OCI-LY1 (cell line): ENCODE results near the gene MTCP1.

Source experiments
- H2AFZ ChIP-seq: fragments of 200-600 bp; sonication (generic), shearing (Covaris generic); 2 replicates; pipeline ENCODE4 v1.6.0; 2014; ENCODE audit warnings: antibody characterized with exemption, mild to moderate bottlenecking, low read length
- H3F3A ChIP-seq: fragments of 200-600 bp; sonication (generic), shearing (Covaris generic); 2 replicates; pipeline ENCODE4 v1.6.0; 2014; ENCODE audit warnings: mild to moderate bottlenecking, antibody characterized with exemption, low read length, moderate library complexity; ENCODE audit not compliant: insufficient read depth
- H3K27ac ChIP-seq: fragments of 200-600 bp; sonication (generic); 2 replicates; pipeline ENCODE4 v1.5.1; 2014; ENCODE audit warnings: low read length, mixed run types, mild to moderate bottlenecking, low read depth; ENCODE audit not compliant: poor library complexity, severe bottlenecking
- H3K27me3 ChIP-seq: fragments of 200-600 bp; sonication (generic); 2 replicates; pipeline ENCODE4 v1.6.0; 2014; ENCODE audit warnings: antibody characterized with exemption, mild to moderate bottlenecking, low read length, moderate library complexity; ENCODE audit not compliant: insufficient read depth
- H3K36me3 ChIP-seq: fragments of 200-600 bp; sonication (generic); 2 replicates; pipeline ENCODE4 v1.6.1; 2014; ENCODE audit warnings: mild to moderate bottlenecking, antibody characterized with exemption, low read length, moderate library complexity, mixed read lengths; ENCODE audit not compliant: insufficient read depth
- H3K4me1 ChIP-seq: fragments of 200-600 bp; sonication (generic); 2 replicates; pipeline ENCODE4 v1.5.1; 2014; ENCODE audit warnings: mild to moderate bottlenecking, low read length, moderate library complexity; ENCODE audit not compliant: insufficient read depth, severe bottlenecking
- H3K4me2 ChIP-seq: fragments of 200-600 bp; sonication (generic), shearing (Covaris generic); 2 replicates; pipeline ENCODE4 v1.6.1; 2014; ENCODE audit warnings: low read length
- H3K4me3 ChIP-seq: fragments of 200-600 bp; sonication (generic); 2 replicates; pipeline ENCODE4 v1.5.1; 2014; ENCODE audit warnings: low read length, low read depth, mild to moderate bottlenecking, mixed read lengths; ENCODE audit not compliant: poor library complexity, severe bottlenecking
- H3K79me2 ChIP-seq: fragments of 200-600 bp; shearing (Covaris generic); 2 replicates; pipeline ENCODE4 v1.6.1; 2016; ENCODE audit warnings: mixed run types, low read length, mixed read lengths; ENCODE audit not compliant: insufficient read depth
- H3K9ac ChIP-seq: fragments of 200-600 bp; sonication (generic), shearing (Covaris generic); 2 replicates; pipeline ENCODE4 v1.6.1; 2014; ENCODE audit warnings: mild to moderate bottlenecking, low read length, mixed read lengths
- H3K9me2 ChIP-seq: fragments of 200-600 bp; sonication (generic), shearing (Covaris generic); 2 replicates; pipeline ENCODE4 v1.6.1; 2014; ENCODE audit warnings: low read depth, mild to moderate bottlenecking, low read length, mixed read lengths
- H3K9me3 ChIP-seq: fragments of 200-600 bp; shearing (Covaris generic); 2 replicates; pipeline ENCODE4 v1.6.1; 2014; ENCODE audit warnings: low read length, mixed read lengths
- H4K20me1 ChIP-seq: fragments of 200-600 bp; sonication (generic), shearing (Covaris generic); 2 replicates; pipeline ENCODE4 v1.6.0; 2016; ENCODE audit warnings: mild to moderate bottlenecking, low read length; ENCODE audit not compliant: insufficient read depth
- CTCF ChIP-seq: fragments of 200-600 bp; sonication (generic), shearing (Covaris generic); IDR thresholded peaks from 2 replicates; pipeline ENCODE4 v1.5.1; 2017; ENCODE audit warnings: mild to moderate bottlenecking, antibody characterized with exemption, low read length, moderate library complexity, mixed read lengths
- EZH2 ChIP-seq: fragments of 200-600 bp; sonication (generic), shearing (Covaris generic); IDR thresholded peaks from 2 replicates; pipeline ENCODE4 v1.8.0; 2017; ENCODE audit warnings: borderline replicate concordance, mixed run types, mild to moderate bottlenecking, antibody characterized with exemption, low read length, moderate library complexity, mixed read lengths

The MTCP1 gene

GRCh38 chrX:155023907-155024833 lies 46.8 kb downstream of the MTCP1 start:
- Histone ChIP-seq H4K20me1 (no peaks in the 10 kb centered on the region), H3K4me3 (no peak overlapping the region), H3K4me1 (peaks cover 22% of the 10 kb centered on the region), H3K9me2 (no peaks in the 10 kb centered on the region), H3K79me2 (peaks cover 13% of the 10 kb centered on the region), H3K27me3 (no peaks in the 10 kb centered on the region), H3K36me3 (no peaks in the 10 kb centered on the region), H2AFZ (no peak overlapping the region), H3K9ac (no peak overlapping the region), H3F3A (no peaks in the 10 kb centered on the region), H3K9me3 (no peaks in the 10 kb centered on the region), H3K4me2 (no peak overlapping the region), H3K27ac (no peak overlapping the region)
- TF ChIP-seq CTCF, result no peak

GRCh38 chrX:155022585-155022984 lies 48.4 kb downstream of the MTCP1 start, which contains the start of gene F8:
TSS of gene F8 (minus strand) at chrX:155022723. CDS start at chrX:155022552, 171 bp downstream.
- Histone ChIP-seq H3K4me1 (peaks cover 7% of the 10 kb centered on the region), H2AFZ (no peak within 1 kb of the TSS), H3K9me3 (no peaks in the 10 kb centered on the region), H3K36me3 (no peaks in the 10 kb centered on the region), H3K27me3 (no peaks in the 10 kb centered on the region), H3F3A (no peaks in the 10 kb centered on the region), H3K9me2 (no peaks in the 10 kb centered on the region), H3K9ac (no peak within 1 kb of the TSS), H3K79me2 (no peaks in the 10 kb centered on the region), H3K4me2 (no peak within 1 kb of the TSS), H3K4me3 (no peak within 1 kb of the TSS), H4K20me1 (no peaks in the 10 kb centered on the region), H3K27ac (no peak within 1 kb of the TSS)
- TF ChIP-seq EZH2 (no peak), CTCF (no peak)

GRCh38 chrX:155020591-155020990 lies 50.3 kb downstream of the MTCP1 start:
- no peaks in the 10 kb centered on the region for H3F3A ChIP-seq
- no peaks in the 10 kb centered on the region for H3K27me3 ChIP-seq
- TF ChIP-seq CTCF (no peak), EZH2 (no peak)
- no peaks in the 10 kb centered on the region for H4K20me1 ChIP-seq
- H3K4me3 ChIP-seq, result no peak overlapping the region
- H3K79me2 ChIP-seq, result no peaks in the 10 kb centered on the region
- H3K4me1 ChIP-seq, result no peaks in the 10 kb centered on the region
- H3K9ac ChIP-seq, result no peak overlapping the region
- H3K9me3 ChIP-seq, result no peaks in the 10 kb centered on the region
- H2AFZ ChIP-seq, result no peak overlapping the region
- no peaks in the 10 kb centered on the region for H3K36me3 ChIP-seq
- no peaks in the 10 kb centered on the region for H3K9me2 ChIP-seq
- no peak overlapping the region for H3K27ac ChIP-seq
- no peak overlapping the region for H3K4me2 ChIP-seq
